Stimulated activated CD8-positive, alpha-beta memory T cell treated with anti-CD3 and anti-CD28 coated beads, Interleukin-7, amount 100 ng/mL, for 1 hour (primary cell): ENCODE measurements around the gene PROK2.

Experiments
- DNase-seq, 2 donors: peaks; one replicate each; pipeline ENCODE4 v3.0.0-alpha.2; 2020; ENCODE audit warnings: low read depth in 2 of 2

PROK2 gene

DNA sequence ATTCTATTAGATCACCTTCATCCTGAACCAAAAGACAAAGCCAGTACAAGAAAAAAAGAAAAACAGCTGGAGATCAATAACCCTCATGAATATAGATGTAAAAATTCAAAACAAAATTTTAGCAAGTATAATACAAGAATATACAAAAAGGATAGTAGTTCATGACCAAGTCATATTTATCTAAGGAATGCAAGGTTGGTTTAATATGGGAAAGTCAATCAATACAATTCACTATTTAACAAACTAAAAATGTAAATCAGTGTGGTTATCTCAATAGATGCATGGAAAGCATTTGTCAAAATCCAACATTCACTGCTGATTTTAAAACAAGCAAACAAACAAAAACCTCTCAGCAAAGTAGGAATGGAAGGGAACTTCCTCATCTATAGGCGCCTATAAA lies 42.3 kb downstream of the PROK2 start:
- DNase-seq: no peak

DNA sequence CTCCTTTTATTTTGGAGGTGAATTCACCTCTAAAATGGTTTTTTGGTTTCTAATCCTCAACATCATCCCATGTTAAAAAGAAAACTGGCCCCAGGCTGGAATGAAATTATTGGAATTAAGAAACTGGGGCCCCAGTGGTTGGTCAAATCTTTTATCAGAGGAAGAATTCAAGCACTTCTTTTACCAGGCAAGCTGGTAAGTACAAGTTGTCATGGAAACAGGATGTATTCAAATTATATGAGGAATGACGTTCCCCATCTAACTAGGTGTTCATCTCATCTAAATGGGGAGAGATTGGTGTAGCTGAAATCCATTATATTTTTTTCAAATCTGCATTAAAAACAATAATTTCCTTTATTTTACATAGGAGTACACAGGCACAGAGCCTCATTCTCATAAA lies 50.1 kb downstream of the PROK2 start:
- no peak for DNase-seq

DNA sequence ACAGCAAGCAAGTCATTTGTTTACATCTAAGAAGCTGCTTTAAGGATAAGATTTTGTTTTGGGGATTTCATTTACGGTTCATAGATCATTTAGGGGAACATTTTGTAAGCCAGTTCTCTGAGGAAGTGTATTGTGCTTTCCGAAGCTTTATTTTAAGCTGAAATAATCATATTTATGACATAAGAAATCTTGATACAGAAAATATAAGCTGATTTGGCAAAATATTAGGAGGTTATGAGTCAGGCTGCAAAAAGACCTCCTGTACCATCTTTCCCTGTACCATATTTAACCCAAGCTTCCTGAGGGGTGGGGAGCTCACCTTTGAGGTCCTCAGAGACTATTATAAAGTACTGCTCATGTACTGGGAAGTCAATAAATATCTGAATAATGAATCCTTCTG lies 51.6 kb downstream of the PROK2 start:
- DNase-seq: no peak

DNA sequence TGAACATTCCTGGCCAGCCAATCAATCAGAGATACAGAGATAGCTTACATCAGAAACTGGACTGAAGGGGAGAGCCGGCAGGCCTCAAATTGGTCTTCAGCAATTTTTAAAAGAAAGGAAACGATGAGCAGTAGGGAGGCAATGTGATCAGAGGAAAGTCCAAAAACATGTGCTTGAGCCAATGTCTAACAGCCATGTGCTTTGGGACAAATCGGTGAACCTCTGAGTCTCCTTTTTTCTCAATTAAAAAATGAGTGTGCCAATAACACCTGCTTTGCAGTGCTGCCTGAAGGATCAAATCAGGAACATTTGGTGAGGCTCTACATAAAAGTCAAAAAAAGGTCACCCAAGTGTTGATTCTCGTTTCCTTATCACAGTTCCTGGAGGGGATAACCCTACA lies 52.3 kb downstream of the PROK2 start:
- DNase-seq: no peak

DNA sequence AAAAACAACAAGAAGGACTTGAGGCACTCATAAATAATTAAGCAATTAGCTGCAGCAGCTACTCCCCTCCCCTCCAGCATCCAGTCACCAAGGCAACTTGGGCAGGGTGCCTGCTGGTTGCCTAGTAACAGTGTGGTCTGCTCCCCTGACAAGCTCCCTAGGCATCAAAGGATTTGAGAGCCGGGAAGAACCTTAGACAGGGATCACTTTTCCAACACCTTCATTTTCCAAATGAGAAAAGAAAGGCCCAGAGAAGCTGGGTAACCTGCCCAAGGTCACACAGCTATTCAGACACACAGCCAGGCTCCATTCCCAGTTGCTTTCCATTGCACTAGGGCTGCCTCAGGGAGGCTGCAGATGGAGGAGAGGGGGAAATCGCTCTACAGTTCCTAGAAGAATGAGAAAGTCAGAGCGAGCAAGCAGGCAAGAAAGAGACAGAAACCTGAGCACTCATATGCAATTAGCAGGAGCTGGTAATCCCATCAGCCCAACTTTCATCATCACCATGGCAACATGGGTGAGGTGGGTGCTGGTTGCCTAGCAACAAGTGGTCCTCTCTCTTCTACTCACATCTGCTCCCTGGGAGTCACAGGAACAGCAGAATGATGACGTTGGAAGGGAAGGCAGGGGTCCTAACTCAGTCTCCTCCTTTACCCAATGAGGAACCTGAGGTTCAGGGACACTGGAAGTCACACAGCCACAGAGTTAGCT lies 56.2 kb downstream of the PROK2 start:
- DNase-seq: no peak

DNA sequence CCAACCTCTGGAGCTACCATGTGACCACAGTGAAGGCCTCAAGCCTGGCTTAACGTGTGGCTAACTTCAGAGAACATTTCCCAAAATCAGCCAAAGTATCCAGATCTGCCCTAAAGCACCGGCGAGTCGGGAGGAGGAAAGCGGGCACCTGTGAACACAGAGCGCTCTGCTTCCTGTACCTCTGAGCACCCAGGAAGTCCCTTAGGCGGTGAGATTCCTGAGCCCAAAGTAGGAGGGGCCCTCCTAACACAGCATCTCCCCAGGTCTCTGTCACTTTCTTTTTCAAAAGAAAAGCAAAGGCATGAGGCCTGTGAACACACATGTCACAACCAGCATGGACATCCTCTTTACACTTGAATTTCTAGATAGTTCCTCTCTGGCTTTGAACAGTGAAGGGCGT lies 58.8 kb downstream of the PROK2 start:
- DNase-seq: no peak

DNA sequence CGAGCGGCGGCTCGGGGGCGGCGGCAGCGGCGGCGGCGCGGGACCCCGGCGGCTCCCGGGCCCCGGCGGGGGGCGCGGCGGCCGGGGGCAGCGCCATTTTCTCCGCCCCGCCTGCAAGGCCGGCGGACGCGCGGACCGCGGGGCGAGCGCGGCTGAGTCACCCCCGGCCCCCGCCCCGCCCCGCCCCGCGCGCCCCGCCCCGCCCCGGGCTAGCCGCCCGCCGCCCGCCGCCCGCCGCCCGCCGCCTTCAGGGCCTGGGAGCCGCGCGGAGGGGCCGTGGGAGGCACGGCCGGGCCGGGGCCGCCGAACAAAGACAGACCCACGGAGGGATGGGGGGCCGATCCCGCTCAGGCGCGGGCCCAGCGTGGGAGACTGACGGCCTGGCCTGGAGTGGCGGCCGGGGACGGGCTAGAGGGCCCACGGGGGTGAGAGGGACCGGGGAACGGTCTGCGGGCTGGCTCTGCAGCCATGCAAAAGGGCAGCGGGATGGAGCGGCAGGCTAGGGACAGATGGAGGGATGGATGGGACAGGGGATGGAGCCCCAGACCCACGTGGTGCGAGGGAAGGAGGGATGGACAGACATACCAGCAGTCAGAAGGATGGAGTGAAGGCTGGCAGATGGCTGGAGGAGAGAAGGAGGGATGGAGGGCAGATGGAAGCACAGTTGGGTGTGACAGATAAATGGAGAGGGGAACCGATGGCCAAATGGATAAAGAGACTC lies 59.5 kb downstream of the PROK2 start, which contains the start of gene EIF4E3:
EIF4E3 (minus strand) TSS at position 132 of the 721 bp plus-strand sequence; CDS start at position 97, 35 bp downstream.
- DNase-seq: no peak

DNA sequence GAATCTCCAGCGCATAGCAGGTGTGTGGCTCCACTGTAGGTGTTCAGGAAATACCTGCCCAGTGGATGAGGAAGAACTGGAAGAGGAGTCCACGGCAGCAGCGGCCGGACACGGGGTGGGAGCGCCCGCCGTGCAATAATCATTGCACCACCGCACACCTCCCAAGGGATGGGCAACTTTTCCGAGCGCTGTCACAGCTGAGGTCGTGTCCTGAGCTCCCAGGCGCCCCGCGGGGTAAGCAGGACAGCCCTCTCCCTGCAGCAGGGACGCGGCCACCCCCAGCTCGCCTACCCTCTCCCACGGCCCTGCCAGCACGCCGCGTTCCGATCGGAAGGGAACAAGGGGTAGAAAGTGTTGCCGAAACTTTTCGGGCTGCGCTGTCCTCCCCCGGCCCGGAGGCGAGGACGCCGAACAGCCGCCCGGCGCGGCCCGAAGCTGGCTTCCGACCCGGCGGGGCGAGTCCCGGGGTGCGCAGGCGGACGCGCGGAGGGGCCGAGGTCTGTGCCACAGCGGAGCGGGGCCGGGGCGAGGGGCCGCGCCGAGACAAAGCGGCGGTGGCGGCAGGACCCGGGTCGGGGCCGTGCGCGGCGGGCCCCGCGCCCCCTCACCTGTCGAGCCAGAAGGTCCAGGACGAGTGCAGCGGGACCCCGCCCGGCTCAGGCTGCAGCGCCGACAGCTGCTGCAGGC lies 60.2 kb downstream of the PROK2 start:
- no peak for DNase-seq

DNA sequence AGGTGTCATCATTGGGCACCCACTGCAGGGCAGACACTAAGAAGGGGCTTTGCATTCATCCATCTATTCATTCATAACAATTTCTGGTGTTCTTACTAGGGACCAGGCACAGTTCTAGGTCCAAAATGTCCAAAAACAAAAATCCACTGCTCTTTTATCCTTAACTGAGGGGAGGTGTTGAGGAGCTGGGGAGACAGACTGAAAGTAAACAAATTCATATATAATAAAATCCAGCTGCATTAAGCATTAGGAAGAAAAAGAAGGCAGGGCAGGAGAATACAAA lies 60.8 kb downstream of the PROK2 start:
- DNase-seq: no peak

DNA sequence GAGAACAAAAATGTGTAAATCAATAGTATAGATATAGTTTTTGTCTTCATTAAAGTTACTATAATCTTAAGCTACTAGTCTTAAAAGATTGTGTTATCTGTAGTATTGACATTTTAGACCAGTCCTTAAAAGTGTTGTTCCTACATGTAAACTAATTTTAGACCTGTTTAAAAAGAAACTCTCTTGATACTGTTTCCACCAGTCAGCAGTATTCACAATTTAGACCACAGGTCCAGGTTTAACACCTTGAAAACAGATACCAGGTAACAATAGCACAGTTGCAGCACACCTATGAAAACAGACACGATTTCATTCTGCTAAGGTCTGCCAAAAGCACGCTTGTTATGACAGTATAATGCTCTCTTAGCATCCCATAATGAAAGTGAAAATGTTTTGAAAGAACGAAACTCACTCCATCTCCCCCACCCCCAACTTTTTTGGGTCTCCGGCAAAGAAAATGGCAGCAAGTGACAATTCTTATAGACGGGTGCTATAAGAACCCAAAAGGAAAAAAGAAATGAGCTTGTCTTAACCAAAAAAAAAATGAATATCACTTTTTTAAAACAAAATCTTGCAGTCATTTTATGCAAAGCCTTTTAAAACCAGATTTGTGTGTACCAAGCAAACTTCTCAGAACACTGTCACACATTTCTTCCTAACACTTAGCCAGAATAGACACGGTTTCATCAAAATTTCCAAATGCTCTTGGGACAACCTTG lies 61.3 kb downstream of the PROK2 start:
- DNase-seq: no peak

DNA sequence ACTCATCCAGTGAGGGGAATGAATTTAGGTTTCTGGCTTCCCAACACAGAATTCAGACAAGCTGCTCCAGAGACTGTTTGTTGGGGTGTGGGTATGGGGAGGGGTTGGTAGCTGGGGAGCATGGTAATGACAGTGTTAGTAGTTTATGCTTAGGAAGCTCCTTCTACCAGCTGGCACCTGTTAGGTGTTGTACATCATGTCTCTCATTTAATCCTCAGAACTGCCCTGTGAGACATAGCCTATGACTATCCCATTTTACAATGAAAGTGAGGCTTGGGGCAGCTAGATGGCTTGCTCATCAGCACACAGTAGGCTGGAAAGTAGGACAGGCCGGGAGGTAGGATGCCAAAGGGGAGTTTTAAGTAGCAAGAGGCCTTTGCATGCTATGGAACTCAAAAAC lies 62.3 kb downstream of the PROK2 start:
- no peak for DNase-seq
